HG02678 (cell line): ENCODE data around the gene PPP1R13B.

Experiments
- ATAC-seq: cut with Tn5 transposase; IDR thresholded peaks from one replicate; pipeline ENCODE4 v1.9.1; 2021; ENCODE audit warnings: mild to moderate bottlenecking, moderate library complexity; ENCODE audit not compliant: unreplicated experiment

The PPP1R13B gene

DNA sequence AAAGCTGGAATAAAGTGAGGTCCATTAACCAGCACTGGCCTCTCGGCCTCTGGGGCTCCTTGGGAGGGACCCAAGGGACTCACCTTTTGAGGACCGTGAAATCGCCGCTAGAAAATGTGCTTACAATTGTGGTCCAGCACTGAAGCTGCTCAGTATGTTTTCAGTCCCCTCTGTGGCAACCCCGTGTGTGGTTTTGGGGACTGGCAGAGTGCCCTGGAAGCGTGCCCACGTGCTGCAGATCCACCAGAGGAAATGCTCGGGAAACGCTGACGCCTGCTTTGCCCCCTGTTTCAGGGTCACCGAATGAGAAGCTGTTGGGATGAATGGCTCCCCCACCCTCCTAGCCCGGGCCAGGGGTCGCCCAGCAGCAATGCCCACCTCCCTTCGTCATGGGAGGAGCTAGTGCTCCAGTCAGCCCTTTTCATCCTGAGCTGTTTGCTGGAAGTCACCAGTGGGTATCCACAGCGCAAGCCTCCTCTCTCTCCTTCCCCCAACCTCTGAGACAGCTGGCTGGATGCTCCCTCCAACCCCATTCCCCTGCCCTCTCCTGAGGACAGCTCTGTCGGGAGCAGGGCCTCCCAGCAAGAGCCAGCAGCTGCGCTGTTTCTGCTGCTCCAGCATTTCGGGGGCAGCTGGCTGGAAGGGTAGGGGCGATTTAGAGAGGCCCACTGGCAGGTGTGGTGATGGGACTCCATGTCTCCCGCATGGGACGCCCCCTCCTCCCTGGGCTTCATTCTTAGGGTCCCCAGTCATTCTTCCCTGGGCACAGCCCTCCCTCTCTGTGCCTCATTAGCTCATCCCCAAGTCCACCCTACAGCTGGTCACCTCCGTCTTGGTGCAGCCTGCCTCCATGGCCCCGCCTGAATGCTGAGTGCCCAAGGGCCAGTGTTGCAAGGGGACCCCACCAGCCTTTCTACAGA lies 33.2 kb upstream of the PPP1R13B start:
- no peak for ATAC-seq

DNA sequence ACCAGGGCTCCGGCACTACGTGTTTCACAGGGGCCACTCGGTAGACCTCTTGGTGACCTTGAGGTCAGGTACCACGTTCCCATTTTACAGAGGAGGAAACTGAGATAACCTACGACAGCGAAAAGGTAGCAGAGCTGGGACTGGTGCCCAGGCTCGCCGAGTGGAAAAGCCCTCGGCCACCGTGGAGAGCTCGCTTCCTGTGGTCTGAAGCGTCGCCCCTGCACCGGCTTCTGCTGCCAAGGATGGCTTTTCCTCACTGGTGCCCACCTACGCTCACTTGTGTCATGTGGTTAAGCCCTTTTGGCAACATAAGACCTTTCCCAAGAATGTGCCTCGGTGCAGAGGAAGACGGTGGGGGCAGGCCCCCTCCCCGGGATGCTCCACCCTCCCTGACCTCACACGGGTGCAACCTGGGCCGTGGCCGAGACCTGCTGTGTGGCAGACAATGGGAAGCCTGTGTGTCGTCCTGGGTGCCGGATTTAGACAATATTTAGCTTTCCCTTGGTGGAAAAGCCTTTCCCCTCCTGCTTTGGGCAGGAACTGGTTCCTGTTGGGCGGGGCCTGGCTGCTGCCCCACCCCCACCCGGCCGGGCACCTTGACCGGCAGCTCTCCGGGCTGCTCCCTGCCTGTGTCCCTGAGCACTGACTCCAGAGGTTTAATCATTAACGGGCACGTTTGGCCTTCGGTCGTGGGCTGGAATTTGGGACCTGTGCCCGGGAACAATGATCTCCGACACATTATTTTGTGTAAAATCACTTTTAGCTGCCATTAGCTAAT lies 32.4 kb upstream of the PPP1R13B start:
- ATAC-seq = no peak

DNA sequence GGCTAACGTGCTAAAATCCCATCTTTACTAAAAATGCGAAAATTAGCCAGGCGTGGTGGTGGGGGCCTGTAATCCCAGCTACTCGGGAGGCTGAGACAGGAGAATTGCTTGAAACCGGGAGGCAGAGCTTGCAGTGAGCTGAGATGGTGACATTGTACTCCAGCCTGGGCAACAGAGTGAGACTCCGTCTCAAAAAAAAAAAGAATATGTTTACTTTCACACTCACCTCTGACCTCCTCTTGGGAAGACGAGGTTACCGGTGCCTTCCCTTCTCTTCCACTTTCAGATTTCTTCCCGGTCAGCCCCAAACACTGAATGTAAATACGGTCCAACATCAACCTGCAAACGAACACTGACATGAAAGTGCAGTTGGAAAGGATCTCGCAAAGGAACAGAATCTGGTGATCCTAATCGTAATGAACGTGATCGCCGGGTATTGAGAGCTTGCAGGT lies 31.8 kb upstream of the PPP1R13B start:
- no peak for ATAC-seq

DNA sequence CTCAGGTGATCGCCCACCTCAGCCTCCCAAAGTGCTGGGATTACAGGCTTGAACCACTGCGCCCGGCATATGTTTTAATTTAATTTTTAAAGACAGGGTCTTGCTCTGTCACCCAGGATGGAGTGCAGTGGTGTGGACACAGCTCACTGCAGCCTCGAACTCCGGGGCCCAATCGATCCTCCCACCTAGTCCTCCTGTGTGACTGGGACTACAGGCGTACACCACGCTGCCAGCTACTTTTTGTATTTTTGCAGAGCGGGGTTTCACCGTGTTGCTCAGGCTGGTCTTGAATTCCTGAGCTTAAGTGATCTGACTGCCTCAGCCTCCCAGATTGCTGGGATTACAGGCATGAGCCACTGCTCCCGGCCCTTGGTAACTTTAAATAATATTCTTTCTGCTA lies 30.8 kb upstream of the PPP1R13B start:
- ATAC-seq = no peak

DNA sequence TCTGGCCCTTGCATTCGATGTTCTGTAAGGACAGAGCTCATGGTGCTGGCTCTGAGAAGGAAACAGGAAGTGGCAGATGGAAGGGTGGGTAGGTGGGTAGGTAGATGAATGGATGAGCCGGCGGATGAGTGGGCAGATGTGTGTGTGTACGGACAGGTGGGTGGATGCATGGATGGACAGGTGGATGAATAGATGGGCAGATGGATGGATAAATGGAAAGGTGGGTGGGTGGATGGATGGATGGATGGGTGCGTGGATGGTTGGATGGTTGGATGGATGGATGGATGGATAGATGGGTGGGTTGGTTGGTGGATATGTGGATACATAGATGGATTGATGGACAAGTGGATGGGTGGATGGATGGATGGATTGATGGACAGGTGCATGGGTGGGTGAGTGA lies 27.6 kb upstream of the PPP1R13B start:
- no peak for ATAC-seq

DNA sequence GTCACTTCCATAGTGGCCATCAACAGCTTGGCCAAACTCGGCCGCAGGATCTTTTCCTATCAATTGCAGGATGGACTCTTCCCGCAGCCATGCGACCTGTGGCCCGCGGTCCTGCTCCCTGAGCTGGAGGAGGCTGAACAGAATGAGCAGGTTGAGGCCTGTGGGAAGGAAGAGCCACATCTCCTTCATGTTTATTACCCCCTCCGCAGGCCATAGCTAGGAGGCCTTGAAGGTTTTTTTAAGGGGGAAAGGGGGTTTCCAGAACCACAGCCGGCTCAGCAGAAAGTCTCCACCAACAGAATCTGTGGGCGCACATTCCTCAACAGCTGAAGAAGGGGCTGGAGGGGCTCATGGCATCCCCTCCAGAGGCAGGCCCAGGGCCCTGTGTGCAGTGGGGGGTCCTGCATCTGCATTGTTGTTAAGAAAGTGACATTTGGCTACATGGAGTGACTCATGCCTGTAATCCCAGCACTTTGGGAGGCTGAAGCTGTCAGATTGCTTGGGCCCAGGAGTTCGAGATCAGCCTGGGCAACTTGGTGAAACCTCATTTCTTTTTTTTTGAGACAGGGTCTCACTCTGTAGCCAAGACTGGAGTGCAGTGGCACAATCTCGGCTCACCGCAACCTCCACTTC lies 25.2 kb upstream of the PPP1R13B start:
- ATAC-seq = no peak

DNA sequence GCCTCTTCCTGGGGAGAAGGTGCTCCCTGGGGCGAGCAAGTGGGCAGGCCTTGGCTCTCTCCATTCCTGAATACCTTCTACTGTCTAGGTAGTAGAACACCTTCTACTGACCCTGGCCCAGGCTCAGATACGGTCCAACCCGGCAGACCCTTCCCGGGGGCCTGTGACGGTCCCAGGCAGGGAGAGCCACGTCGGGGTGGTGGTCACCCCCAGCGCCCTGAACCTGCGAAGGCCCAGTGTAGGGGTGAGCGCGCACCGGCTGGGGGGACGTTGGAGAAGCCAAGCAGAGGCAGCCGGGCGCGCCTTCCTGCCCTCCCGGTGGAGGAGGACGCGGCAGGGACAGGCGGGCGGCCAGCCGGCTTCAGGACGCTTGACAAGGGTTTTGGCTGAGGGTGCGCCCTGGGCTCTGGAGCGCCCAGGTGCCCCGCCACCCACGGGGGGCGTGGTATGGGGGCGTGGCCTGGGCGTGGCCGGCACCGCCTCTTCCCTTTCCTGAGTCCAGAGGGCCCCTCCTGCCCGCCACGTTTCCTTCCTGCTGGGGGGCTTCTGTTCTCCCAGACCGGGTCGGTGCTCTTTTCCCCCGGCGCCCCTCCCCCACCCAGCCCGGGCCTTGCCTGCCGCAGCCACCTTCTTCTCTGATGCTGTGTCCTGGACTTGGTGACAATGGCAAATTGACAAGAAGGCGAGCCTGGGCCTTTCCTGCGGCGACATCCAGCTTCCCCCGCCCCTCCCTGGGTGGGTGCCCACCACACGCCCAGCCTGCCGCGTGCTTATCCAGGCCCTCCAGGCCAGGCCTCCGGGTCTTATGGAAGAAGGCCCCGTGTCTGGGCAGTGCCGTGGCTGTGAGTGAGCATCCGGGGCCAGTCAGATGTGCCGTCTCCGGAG lies 24.5 kb upstream of the PPP1R13B start:
- peak; percentile 84 for ATAC-seq

DNA sequence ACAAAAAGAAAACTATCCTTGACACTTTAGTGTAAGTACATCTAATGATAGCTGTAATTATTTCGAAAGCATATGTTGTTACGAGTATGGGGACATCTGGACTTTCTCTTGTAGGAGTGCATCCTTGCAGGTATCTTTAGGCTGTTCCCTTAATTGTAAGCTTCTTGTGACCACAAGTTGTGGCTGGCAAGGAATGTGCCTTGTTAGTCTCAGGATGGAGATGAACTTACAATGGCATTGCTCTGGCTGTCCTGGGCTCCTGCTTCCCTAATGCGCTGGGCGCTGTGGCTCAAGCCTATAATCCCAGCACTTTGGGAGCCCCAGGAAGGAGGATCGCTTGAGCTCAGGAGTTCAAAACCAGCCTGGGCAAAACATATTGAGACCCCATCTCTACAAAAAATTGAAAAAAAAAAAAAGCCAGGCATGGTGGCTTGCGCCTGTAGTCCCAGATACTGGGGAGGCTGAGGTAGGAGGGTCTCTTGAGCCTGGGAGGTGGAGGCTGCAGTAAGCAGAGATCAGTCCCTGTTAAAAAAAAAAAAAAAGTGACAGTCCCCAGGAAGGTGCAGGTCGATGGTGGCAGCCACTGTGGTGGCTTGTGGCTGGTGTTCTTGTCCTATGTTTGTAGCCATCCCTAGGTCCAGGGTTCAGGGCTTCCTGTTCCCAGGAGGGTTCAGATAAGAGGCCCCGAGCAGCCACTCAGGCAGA lies 23.7 kb upstream of the PPP1R13B start:
- ATAC-seq = no peak

DNA sequence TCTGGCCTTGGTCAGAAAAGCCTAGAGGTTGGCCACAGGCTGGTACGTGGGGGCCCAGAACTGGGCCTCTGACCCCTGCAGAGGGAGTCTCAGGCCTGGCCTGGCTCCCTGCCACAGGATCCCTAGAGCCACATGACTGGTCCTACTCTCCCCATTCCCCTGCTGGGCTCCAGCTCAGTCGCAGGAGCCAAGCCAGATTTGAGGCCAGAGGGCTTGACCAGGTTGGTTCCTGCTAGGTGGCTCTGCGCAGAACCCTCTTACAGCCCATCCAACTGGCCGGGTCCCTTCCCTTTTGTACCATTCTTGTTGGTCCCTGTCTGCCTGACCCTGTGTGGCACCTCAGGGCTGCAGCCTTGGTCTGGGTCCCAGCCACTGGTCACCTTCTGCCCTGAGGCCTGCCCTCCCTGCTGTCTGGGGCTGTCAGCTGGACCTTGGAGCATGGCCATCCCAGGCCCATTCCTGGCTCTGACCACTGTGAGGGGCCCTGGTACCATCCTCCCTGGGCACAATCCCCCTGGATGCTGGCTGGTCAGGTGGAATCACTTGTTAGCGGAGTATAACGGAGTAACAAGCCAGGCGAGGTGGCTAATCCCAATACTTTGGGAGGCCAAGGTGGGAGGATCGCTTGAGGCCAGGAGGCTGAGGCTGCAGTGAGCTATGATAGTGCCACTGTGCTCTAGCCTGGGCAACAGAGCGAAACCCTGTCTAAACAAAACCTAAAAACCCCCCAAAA lies 22.9 kb upstream of the PPP1R13B start:
- ATAC-seq = no peak

DNA sequence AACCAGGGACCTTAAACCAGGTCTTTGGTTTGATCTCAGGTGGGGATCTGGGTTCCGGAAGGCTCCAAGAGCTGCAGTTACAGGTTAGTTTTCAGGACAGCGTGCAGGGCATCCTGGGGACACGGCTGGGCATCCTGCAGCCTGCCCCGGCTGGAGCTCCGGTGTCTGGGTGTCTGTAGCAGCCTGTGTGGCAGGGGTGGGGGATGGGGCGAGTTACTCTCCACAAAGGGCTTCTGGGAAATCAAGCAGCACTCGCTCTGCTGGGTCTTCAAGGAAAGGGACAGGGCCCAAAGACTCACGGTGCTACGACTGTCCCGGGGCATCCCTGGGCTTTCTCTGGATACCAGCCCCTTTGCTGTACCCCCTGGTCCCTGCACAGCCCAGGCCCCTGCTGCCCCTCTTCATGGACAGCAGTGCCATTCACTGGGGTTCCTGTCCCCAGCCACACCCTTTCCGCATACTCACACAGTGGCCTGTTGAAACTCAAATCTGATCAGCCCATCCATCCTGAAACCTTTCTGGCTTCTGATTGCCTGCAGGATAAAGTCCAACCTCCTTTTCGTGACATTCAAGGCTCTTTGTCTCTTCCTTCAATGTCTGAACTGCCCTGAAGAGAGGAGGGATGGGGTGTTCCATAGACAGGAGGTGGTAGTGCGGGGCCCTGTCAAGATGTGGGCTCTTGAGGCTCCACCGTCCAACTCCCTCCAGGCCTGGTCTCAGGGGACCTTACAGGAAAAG lies 22.2 kb upstream of the PPP1R13B start:
- ATAC-seq = no peak

DNA sequence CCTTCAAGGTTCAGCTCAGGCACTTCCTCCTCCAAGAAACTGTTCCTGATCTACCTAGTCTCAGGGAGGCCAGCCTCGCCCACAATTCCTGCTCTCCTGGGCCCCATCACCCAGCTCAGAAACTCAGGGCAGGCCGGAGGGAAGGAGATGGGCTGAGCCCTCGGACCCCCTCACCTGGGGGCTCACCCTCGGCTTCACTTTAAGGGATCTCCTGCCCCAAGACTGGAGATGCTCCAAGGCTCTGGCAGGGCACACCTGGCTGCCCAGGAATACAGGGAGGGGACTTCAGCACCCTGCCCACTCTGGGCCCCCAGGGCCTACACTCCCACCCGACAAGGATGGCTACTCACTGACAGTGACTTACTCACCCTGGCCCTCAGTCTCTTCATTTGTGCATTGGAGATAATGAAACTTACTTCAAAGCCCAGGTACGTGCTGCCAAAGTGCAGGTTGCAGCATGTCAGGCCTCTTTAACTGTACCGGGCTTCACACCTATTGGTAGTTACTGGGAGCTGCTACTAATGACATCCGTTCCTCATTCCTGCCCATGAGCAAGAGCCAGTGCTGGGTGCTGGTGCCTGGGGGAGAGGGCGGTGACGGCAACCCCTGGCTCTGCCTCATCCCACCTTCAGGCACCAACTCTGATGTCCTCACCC lies 21.0 kb upstream of the PPP1R13B start:
- ATAC-seq = no peak

DNA sequence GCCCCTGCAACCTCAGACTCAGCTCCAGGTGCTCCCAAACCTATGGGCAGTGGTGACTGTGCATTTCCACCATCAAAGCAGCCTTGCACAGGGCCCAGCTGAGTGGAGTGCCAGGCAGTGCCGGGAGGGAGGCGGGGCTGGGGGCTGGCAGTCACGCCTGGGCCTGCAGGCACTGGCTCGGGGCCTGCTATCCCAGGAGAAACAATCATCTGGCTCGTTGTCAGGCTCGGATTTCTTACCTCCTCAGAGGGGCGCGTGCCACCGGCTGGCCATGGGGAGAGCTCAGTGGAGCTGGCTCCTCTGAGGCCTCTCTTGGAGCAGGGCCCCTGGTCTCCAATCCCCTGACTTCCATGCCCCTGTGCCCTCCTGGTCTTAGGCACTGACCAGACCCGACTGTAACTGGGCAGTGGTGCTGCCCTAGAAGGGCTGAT lies 20.2 kb upstream of the PPP1R13B start:
- no peak for ATAC-seq

DNA sequence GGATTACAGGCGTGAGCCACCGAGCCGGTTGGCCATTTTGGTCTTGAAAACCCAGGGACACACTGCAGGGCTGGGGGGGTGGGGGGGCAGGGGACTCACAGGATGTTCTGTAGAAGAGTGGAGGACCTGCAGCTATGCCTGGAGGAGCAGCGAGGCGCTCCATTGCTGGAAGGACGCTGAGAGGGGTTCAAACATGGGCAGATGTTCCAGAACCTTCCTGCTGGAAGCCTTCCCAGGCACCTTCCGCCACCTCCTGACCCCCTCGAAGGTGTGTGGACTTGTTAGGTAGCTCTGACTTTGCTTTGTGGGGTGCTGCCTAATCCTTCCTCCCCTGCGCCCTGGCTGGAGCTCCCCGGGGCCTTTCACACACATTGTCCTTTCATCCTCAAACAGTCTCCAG lies 19.6 kb upstream of the PPP1R13B start:
- no peak for ATAC-seq

DNA sequence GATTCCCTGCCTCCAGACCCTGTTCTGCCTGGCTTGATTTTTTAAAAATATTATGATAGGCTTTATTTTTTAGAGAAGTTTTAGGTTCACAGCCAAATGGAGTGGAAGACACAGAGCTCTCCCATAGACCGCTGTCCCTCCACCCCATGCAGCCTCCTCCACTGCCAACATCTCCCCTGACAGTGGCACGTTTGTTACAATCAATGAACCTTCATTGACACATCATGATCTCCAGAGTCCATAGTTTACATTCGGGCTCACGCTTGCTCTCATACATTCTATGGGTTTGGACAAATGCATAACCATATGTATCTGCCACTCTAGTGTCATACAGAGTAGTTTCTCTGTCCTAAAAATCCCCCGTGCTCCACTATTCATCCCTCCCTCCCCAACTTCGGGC lies 15.9 kb upstream of the PPP1R13B start:
- no peak for ATAC-seq

DNA sequence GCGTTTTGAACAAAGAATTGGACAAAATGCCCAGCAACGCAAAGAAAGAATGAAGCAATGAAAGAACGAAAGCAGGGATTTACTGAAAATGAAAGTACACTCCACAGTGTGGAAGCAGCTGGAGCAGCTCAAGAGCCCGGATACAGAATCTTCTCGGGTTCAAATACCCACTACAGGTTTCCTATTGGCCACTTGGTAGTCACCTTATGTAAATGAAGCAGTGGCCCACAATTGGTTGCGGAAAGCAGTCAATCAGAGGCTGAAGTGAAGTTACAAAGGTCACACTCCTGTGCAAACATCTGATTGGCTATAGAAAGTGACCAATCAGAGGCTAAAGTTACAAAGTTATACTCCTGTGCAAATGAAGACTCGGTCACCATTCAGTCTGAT lies 15.0 kb upstream of the PPP1R13B start:
- ATAC-seq = no peak

DNA sequence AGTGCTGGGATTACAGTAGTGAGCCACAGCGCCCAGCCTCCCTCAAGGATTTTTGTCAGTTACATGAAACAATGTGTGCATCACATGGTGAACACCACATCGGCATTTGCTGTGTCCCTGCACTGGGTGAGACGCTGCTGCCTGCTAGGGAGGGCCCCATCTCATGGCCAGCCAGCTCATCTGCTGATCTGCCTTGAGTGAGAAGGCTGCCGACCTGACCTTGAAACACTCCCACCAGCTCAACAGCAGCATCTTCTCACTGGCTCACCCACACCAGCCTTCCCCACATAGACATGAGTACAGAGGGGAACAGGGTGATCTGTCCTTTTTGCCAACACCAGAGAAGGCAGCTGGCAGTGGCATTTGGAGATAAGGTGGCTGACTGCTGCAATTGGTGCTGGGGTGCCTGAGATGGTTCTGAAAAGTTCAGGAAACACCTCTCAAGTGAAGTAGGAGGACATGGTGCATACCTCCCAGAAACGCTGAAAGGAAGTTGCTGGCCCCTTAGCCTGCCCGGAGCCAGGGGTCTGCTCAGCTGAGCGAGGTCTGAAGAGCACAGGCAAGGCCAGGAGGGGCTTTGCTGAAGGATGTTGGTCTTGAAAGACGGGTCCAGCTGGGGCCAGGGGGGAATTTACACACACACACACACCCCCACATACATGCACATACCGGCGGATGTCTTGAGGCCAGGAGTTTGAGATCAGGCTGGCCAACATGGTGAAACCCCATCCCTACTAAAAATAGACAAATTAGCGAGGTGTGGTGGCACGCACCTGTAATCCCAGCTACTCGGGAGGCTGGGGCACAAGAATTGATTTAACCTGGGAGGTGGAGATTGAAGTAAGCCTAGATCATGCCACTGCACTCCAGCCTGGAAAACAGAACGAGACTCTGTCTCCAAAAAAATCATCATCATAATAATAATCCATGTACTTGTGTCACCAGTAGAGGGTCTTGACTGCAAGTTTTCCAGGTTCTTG lies 14.3 kb upstream of the PPP1R13B start:
- ATAC-seq = no peak
